Epithelial cell of prostate (primary cell): ENCODE measurements around the gene SPATA24.

Source experiments
- DNase-seq: peaks from one replicate; pipeline ENCODE4 v3.0.0-alpha.2; 2011; ENCODE audit warnings: low read depth, low spot score
- H3K27ac ChIP-seq: fragments of 450-650 bp; 2 replicates; pipeline ENCODE4 v1.5.1; 2017; ENCODE audit warnings: mild to moderate bottlenecking

Gene SPATA24

GRCh38 chr5:139384591-139385051 lies 19.3 kb downstream of the SPATA24 start:
- no peak overlapping the region for H3K27ac ChIP-seq
- no peak for DNase-seq

- no peak for DNase-seq
- no peak overlapping the region for H3K27ac ChIP-seq
Measured at GRCh38 chr5:139383993-139384590, 19.8 kb downstream of the SPATA24 start.

- no peak within 1 kb of the TSS for H3K27ac ChIP-seq
- DNase-seq: no peak
Measured at GRCh38 chr5:139383275-139383992, 20.5 kb downstream of the SPATA24 start, which contains the start of gene SLC23A1. SLC23A1 (minus strand) TSS chr5:139383297; CDS start chr5:139383253, 44 bp downstream.

GRCh38 chr5:139382807-139383206 lies 21.1 kb downstream of the SPATA24 start:
- DNase-seq: no peak
- no peak overlapping the region for H3K27ac ChIP-seq

GRCh38 chr5:139381837-139382761 lies 21.8 kb downstream of the SPATA24 start:
- H3K27ac ChIP-seq: no peak overlapping the region
- no peak for DNase-seq

- no peak for DNase-seq
- no peak overlapping the region for H3K27ac ChIP-seq
Measured at GRCh38 chr5:139379626-139380449, 24.1 kb downstream of the SPATA24 start.

GRCh38 chr5:139378941-139379361 lies 24.9 kb downstream of the SPATA24 start:
- H3K27ac ChIP-seq: no peak overlapping the region
- DNase-seq: no peak

- DNase-seq: no peak
- no peak overlapping the region for H3K27ac ChIP-seq
Measured at GRCh38 chr5:139378101-139378825, 25.6 kb downstream of the SPATA24 start.

- H3K27ac ChIP-seq: no peak overlapping the region
- DNase-seq: no peak
Measured at GRCh38 chr5:139377226-139377625, 26.7 kb downstream of the SPATA24 start.

GRCh38 chr5:139376364-139376763 lies 27.5 kb downstream of the SPATA24 start:
- no peak for DNase-seq
- no peak overlapping the region for H3K27ac ChIP-seq

- DNase-seq: no peak
- H3K27ac ChIP-seq: no peak overlapping the region
Measured at GRCh38 chr5:139374909-139375308, 29.0 kb downstream of the SPATA24 start.

- H3K27ac ChIP-seq: no peak overlapping the region
- DNase-seq: no peak
Measured at GRCh38 chr5:139371482-139372435, 32.1 kb downstream of the SPATA24 start.

- no peak overlapping the region for H3K27ac ChIP-seq
- no peak for DNase-seq
Measured at GRCh38 chr5:139369181-139369580, 34.7 kb downstream of the SPATA24 start.

GRCh38 chr5:139368613-139369012 lies 35.3 kb downstream of the SPATA24 start:
- no peak for DNase-seq
- no peak overlapping the region for H3K27ac ChIP-seq

GRCh38 chr5:139364466-139364865 lies 39.4 kb downstream of the SPATA24 start:
- H3K27ac ChIP-seq: no peak overlapping the region
- no peak for DNase-seq

- H3K27ac ChIP-seq: no peak overlapping the region
- no peak for DNase-seq
Measured at GRCh38 chr5:139363937-139364336, 40.0 kb downstream of the SPATA24 start.

GRCh38 chr5:139361835-139362429 lies 42.0 kb downstream of the SPATA24 start:
- H3K27ac ChIP-seq: no peak overlapping the region
- no peak for DNase-seq

GRCh38 chr5:139360384-139360783 lies 43.5 kb downstream of the SPATA24 start:
- no peak overlapping the region for H3K27ac ChIP-seq
- no peak for DNase-seq
